Dermis microvascular lymphatic vessel endothelial cell (primary cell): ENCODE data around the gene AGAP5. TPM values are rescaled to one million over a fixed set of nuclear protein-coding genes. Genes with fewer than 3 reads are reported as not detected.
"Not testable (repeated sequence)": the region's sequence is repeated elsewhere in the genome, so short reads cannot be mapped to it uniquely, and the experiment has no call there.

Source experiments
- DNase-seq, 2 donors: peaks; one replicate each; pipeline versions ENCODE4 v3.0.0 to v3.0.0-alpha.2; 2010; ENCODE audit warnings: low read depth in 2 of 2
- total RNA-seq: library from RNA; depleted of rRNA; stranded (reverse); fragments of >200 nt; gene quantifications from 2 replicates; pipeline ENCODE4 v1.2.1, GENCODE V29; 2014

Gene AGAP5
- 0.90 and 1.3 TPM in 2 replicates for total RNA-seq

GRCh38 chr10:73697675-73698159, at the start of gene AGAP5:
Gene AGAP5 (minus strand): TSS chr10:73698109. CDS start chr10:73697755, 354 bp downstream.
- not testable (repeated sequence) for DNase-seq

GRCh38 chr10:73746721-73747120, 48.8 kb upstream of the AGAP5 start:
- no peak for DNase-seq

DNA sequence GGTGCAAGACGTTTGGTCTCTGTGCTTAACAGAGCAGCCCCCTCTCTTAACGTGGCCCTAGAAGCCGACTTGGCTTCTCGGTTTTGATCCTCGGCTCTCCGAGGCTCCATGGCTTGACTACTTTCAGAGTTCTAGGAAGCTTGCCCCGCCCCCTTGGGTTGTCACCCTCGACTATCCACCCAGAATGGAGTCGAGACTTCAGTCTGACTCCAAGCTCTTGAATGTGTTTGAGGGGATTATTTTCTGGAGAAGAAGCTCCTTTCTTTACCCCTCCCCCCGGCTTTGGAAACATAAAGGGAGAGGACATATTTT, 46.7 kb upstream of the AGAP5 start:
- DNase-seq = peak in 1 of 2 donors; percentile 70

- peak; percentile 91 to 97 for DNase-seq
Measured at GRCh38 chr10:73743905-73744663, 46.2 kb upstream of the AGAP5 start, which contains the start of gene SEC24C. Gene SEC24C (plus strand): TSS chr10:73744372. CDS start chr10:73746833, 2,461 bp downstream.

GRCh38 chr10:73743327-73743904, 45.5 kb upstream of the AGAP5 start:
- DNase-seq = no peak

- no peak for DNase-seq
Measured at GRCh38 chr10:73742454-73742734, 44.5 kb upstream of the AGAP5 start.

- not testable (repeated sequence) for DNase-seq
Measured at GRCh38 chr10:73740501-73741254, 42.8 kb upstream of the AGAP5 start.

- DNase-seq = no peak
Measured at GRCh38 chr10:73734796-73735305, 36.9 kb upstream of the AGAP5 start.

DNA sequence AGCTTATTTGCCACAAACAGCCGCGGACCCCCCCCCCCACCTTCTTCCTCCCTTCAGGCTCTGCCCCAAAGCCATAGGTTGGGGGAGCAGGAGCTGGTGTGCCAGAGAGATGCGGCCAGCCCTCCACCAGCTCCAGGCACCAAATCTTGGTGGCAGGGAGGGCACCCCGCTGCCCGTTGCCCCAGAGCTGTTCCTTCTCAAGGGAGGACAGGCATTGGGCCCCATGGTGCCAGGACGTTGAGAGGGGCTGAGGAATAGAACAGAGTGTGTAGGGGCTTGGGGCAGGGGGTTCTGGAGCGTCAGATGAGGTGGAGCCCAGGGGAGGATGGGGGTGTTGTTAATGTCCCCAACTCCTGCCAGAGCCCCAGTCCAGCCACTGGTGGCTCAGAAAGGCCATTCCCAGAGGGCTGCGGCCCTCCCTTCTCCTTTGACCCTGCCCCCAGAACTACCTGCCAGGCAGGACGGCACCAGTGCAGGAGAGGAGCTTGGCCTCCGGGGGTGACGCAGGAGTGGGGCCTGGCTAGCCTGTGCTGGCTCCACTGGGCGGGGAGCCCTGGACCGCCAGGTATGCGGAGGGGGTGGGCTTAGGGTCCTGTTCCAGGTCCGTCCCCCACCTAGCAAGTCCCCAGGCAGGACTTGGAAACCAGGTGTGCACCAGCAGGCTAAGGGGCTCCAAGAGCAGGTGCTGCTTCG, 36.3 kb upstream of the AGAP5 start:
- no peak for DNase-seq

DNA sequence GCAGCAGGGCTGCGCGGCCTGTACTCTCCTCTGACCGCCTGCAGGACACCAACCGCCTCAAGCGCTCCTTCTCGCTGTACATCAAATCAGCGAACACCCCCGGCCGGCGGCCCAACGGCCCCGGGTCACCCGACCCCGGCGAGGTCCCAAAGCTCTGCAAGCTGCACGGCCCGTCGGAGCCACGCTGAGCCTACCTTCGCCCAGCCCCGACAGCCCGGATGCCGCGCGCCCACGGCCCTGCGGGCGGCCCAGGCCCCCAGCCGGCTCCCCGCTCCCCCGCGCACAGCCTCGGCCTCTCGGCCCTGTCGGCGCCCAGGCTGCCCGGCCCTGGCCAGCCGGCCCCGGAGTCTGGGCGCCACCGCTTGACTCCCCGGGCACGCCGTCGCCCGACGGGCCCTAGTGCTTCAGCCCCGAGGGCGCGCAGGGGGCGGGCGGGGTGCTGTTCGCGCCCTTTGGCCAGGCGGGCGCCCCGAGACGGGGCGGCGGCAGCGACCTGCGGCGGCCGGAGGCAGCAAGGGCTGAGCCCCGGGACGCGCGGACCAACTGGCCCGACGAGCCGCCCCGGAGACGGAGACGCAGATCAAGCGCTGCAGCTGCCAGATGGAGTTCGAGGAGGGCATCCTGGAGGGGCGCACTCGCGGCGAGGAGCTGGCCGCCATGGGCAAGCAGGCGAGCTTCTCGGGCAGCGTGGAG, 35.2 kb upstream of the AGAP5 start:
- DNase-seq = no peak

DNA sequence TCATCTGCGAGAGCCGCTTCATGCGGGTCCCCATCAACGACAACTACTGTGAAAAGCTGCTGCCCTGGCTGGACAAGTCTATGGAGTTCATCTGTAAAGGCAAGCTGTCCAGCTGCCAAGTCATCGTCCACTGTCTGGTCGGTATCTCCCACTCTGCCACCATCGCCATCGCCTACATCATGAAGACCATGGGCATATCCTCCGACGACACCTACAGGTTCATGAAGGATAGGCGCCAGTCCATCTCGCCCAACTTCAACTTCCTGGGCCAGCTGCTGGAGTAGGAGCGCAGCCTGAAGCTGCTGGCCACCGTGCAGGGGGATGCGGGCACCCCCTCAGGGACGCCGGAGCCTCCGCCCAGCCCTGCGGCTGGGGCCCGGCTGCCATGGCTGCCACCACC, 34.5 kb upstream of the AGAP5 start:
- no peak for DNase-seq

DNA sequence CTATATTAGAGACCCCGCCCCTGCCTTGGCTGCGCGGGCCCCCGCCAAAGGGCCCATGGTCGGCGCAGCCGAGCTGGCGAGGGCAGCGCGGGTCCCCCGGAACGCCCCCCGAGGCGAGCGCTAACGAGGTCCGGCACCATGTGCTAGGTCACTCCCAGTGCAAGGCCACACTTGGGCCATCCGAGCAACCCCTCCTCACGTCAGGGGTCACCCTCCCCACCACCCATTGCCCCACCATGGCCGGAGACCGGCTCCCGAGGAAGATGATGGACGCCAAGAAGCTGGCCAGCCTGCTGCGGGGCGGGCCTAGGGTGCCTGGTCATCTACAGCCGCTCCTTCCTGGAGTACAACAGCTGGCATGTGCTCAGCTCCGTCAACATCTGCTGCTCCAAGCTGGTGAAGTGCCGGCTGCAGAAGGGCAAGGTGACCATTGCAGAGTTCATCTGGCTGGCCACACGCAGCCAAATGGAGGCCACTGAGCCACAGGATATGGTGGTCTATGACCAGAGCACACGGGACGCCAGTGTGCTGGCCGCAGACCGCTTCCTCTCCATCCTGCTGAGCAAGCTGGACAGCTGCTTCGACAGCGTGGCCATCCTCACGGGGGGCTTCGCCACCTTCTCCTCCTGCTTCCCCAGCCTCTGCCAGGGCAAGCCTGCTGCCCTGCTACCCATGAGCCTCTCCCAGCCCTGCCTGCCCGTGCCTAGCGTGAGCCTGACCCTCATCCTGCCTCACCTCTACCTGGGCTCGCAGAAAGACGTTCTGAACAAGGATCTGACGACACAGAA, 33.9 kb upstream of the AGAP5 start:
- DNase-seq = no peak

GRCh38 chr10:73730153-73730906, 32.4 kb upstream of the AGAP5 start:
- DNase-seq = peak; percentile 80 to 90

GRCh38 chr10:73729781-73730152, 31.9 kb upstream of the AGAP5 start:
- DNase-seq = peak; percentile 9 to 64

DNA sequence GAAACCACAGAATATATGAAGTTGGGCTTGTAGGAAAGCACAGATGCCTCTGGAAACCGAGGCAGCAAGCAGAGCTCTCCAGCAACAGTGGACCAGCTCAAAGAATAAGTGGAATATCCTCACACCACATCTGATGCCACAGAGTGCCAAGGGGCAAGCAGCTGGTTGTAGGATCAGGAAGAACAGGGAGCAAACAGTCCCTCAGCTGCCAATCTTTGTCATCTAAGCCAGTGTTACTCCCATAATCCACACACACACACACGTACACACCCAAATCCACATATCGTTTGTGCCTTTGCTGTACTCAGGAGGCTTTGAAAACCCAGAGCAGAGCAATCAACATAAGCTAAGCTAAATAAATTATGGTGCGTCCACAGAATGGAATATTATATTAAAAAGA, 25.6 kb upstream of the AGAP5 start:
- DNase-seq = no peak

GRCh38 chr10:73720561-73720960, 22.7 kb upstream of the AGAP5 start:
- peak; percentile 14 to 81 for DNase-seq

GRCh38 chr10:73717556-73717955, 19.6 kb upstream of the AGAP5 start:
- no peak for DNase-seq

GRCh38 chr10:73716251-73716650, 18.3 kb upstream of the AGAP5 start:
- DNase-seq = no peak
